Fibroblast of lung (primary cell): ENCODE results near the gene XAB2.

Source experiments
- CTCF ChIP-seq, 2 donors: IDR thresholded peaks in 1 of 2; conservative IDR thresholded peaks in 1 of 2; 1 replicate in 1 of 2; 2 replicates in 1 of 2; pipeline ENCODE4 v1.5.1; 2011 to 2012; ENCODE audit warnings: low read length in 2 of 2, control low read depth in 1 of 2, inconsistent platforms in 1 of 2, low read depth in 1 of 2, mild to moderate bottlenecking in 1 of 2
- EZH2 ChIP-seq: IDR thresholded peaks from 2 replicates; pipeline ENCODE4 v1.5.1; 2012; ENCODE audit warnings: low read length, control low read depth, mild to moderate bottlenecking; ENCODE audit errors: missing control alignments

GRCh38 chr19:7657131-7657751 lies 27.9 kb upstream of the XAB2 start:
- TF ChIP-seq CTCF (conservative IDR thresholded peaks at IDR 0.05 in 1 of 2, IDR thresholded peaks at IDR 0.05 in 1 of 2; ENCODE audit: low read depth in 1 of 2, low read length in 2 of 2) (no peak), EZH2 (no peak)
